Keratinocyte (primary cell): ENCODE measurements around the gene IMPDH1. TPM values are rescaled to one million over a fixed set of nuclear protein-coding genes. Genes with fewer than 3 reads are reported as not detected.

Experiments
- DNase-seq: peaks from one replicate; pipeline ENCODE4 v3.0.0-alpha.2; 2011; ENCODE audit warnings: low read depth, missing footprints, low spot score
- FAIRE-seq: peaks from 2 replicates; lab custom pipeline; 2011; peaks lifted over from hg19 to GRCh38; lab: Jason Lieb, UNC
- H2AFZ ChIP-seq: 2 replicates; pipeline ENCODE4 v1.6.0; 2012; ENCODE audit warnings: low read length, control low read depth, inconsistent platforms; ENCODE audit not compliant: control insufficient read depth
- H3K27ac ChIP-seq: 2 replicates; pipeline ENCODE4 v1.5.1; 2011; ENCODE audit warnings: low read length; ENCODE audit not compliant: control insufficient read depth, insufficient read depth
- H3K27me3 ChIP-seq: 3 replicates; pipeline ENCODE4 v1.6.0; 2011; ENCODE audit warnings: low read length; ENCODE audit not compliant: control insufficient read depth, insufficient read depth; ENCODE audit errors: extremely low read depth
- H3K36me3 ChIP-seq, 2 experiments: 2 replicates in 1 of 2; 3 replicates in 1 of 2; pipeline ENCODE4 v1.5.1; 2011; ENCODE audit warnings: low read length in 2 of 2, mild to moderate bottlenecking in 1 of 2; ENCODE audit not compliant: control insufficient read depth in 2 of 2, insufficient read depth in 2 of 2; ENCODE audit errors: extremely low read depth in 1 of 2
- H3K4me1 ChIP-seq: 3 replicates; pipeline ENCODE4 v1.5.1; 2011; ENCODE audit warnings: low read length; ENCODE audit not compliant: control insufficient read depth, insufficient read depth; ENCODE audit errors: extremely low read depth
- H3K4me2 ChIP-seq: 3 replicates; pipeline ENCODE4 v1.6.0; 2011; ENCODE audit warnings: low read depth, low read length; ENCODE audit not compliant: control insufficient read depth, insufficient read depth; ENCODE audit errors: extremely low read depth
- H3K4me3 ChIP-seq, 3 experiments: fragments of 200-600 bp in 1 of 3; sonication (generic) in 1 of 3; 2 replicates in 2 of 3; 3 replicates in 1 of 3; pipeline ENCODE4 v1.5.1; 2011 to 2016; ENCODE audit warnings: low read length in 3 of 3, mild to moderate bottlenecking in 3 of 3, control low read depth in 2 of 3, inconsistent platforms in 1 of 3, low read depth in 1 of 3, mixed read lengths in 1 of 3, mixed run types in 1 of 3, moderate library complexity in 1 of 3; ENCODE audit not compliant: control insufficient read depth in 2 of 3, insufficient read depth in 2 of 3; ENCODE audit errors: extremely low read depth in 1 of 3
- H3K79me2 ChIP-seq: 2 replicates; pipeline ENCODE4 v1.6.0; 2012; ENCODE audit warnings: low read length; ENCODE audit not compliant: control insufficient read depth, insufficient read depth
- H3K9ac ChIP-seq: 3 replicates; pipeline ENCODE4 v1.6.0; 2011; ENCODE audit warnings: low read length; ENCODE audit not compliant: control insufficient read depth, insufficient read depth; ENCODE audit errors: extremely low read depth
- H3K9me1 ChIP-seq: 3 replicates; pipeline ENCODE4 v1.6.0; 2011; ENCODE audit warnings: low read length; ENCODE audit not compliant: control insufficient read depth, insufficient read depth; ENCODE audit errors: extremely low read depth
- H3K9me3 ChIP-seq: 2 replicates; pipeline ENCODE4 v1.5.1; 2012; ENCODE audit warnings: low read depth, low read length; ENCODE audit not compliant: control insufficient read depth
- H4K20me1 ChIP-seq: 3 replicates; pipeline ENCODE4 v1.6.0; 2011; ENCODE audit warnings: low read length; ENCODE audit not compliant: control insufficient read depth, insufficient read depth; ENCODE audit errors: extremely low read depth
- CTCF ChIP-seq, 3 experiments: IDR thresholded peaks in 1 of 3; conservative IDR thresholded peaks in 1 of 3; optimal IDR thresholded peaks in 1 of 3; 2 replicates in 2 of 3; 3 replicates in 1 of 3; pipeline versions ENCODE3 to v1.5.1; 2011; ENCODE audit warnings: low read length in 3 of 3, mild to moderate bottlenecking in 3 of 3, moderate library complexity in 2 of 3, control low read depth in 1 of 3, inconsistent platforms in 1 of 3; ENCODE audit not compliant: insufficient read depth in 2 of 3; ENCODE audit errors: extremely low read depth in 1 of 3
- EZH2 ChIP-seq: IDR thresholded peaks from one replicate; pipeline ENCODE4 v1.6.1; 2012; ENCODE audit warnings: inconsistent platforms, mild to moderate bottlenecking, low read length, moderate library complexity
- dilution Hi-C: fragments of 300-500 bp; cut with MboI; formaldehyde crosslinking; loops from one replicate; pipeline ENCODE4 v1.7.0; 2020; ENCODE audit warnings: low sequenced_read_pairs; ENCODE audit not compliant: extremely low pct_ligation_motif_present
- polyA plus RNA-seq, 5 experiments: library from polyadenylated mRNA; depleted of rRNA in 3 of 5; stranded (reverse) in 3 of 5; stranded (forward) in 1 of 5; unstranded in 1 of 5; fragments of >200 nt; gene quantifications; 1 replicate in 1 of 5; 2 replicates in 3 of 5; 3 replicates in 1 of 5; pipeline versions ENCODE4 v1.2.1 to v1.2.3, GENCODE V29; 2011 to 2012; ENCODE audit warnings: missing spikeins in 2 of 5, low read depth in 1 of 5, low replicate concordance in 1 of 5

The IMPDH1 gene
- polyA plus RNA-seq, 1 donor (not counting 4 experiments of a cell fraction or from before 2014, with no cell fraction given) = 56.2 TPM

- TF ChIP-seq EZH2 (no peak), CTCF (optimal IDR thresholded peaks at IDR 0.05 in 1 of 3, IDR thresholded peaks at IDR 0.05 in 1 of 3, conservative IDR thresholded peaks at IDR 0.05 in 1 of 3; ENCODE audit: extremely low read depth in 1 of 3, insufficient read depth in 2 of 3, low read length in 3 of 3) (no peak)
- no peak overlapping the region for H3K4me3 ChIP-seq
- H3K36me3 ChIP-seq = no peaks in the 10 kb centered on the region
- H2AFZ ChIP-seq = no peak overlapping the region
- peaks cover 6% of the 10 kb centered on the region for H3K4me1 ChIP-seq
- no peak overlapping the region for H3K9ac ChIP-seq
- H3K27ac ChIP-seq = no peak overlapping the region
- H3K9me3 ChIP-seq = no peaks in the 10 kb centered on the region
- no peaks in the 10 kb centered on the region for H3K9me1 ChIP-seq
- dilution Hi-C loops = no loop called here
- no peaks in the 10 kb centered on the region for H4K20me1 ChIP-seq
- DNase-seq = no peak
- no peaks in the 10 kb centered on the region for H3K79me2 ChIP-seq
- no peak overlapping the region for H3K4me2 ChIP-seq
- FAIRE-seq = no peak
- no peaks in the 10 kb centered on the region for H3K27me3 ChIP-seq
Measured at GRCh38 chr7:128442356-128442755, 32.6 kb upstream of the IMPDH1 start.

GRCh38 chr7:128437426-128438332 lies 27.9 kb upstream of the IMPDH1 start:
- Histone ChIP-seq H3K4me1 (no peaks in the 10 kb centered on the region), H3K36me3 (no peaks in the 10 kb centered on the region), H4K20me1 (no peaks in the 10 kb centered on the region), H3K4me2 (no peak overlapping the region), H3K27ac (no peak overlapping the region), H3K4me3 (no peak overlapping the region), H3K79me2 (no peaks in the 10 kb centered on the region), H2AFZ (no peak overlapping the region), H3K9me3 (no peaks in the 10 kb centered on the region), H3K9ac (no peak overlapping the region), H3K9me1 (no peaks in the 10 kb centered on the region), H3K27me3 (no peaks in the 10 kb centered on the region)
- DNase-seq (no peak), FAIRE-seq (no peak)
- TF ChIP-seq CTCF (optimal IDR thresholded peaks at IDR 0.05 in 1 of 3, IDR thresholded peaks at IDR 0.05 in 1 of 3, conservative IDR thresholded peaks at IDR 0.05 in 1 of 3; ENCODE audit: extremely low read depth in 1 of 3, insufficient read depth in 2 of 3, low read length in 3 of 3) (no peak), EZH2 (no peak)
- dilution Hi-C loops = no loop called here
